Panc1 (cell line): ENCODE results near the gene HTR3C. TPM values are rescaled to one million over a fixed set of nuclear protein-coding genes. Genes with fewer than 3 reads are reported as not detected.

Experiments
- ATAC-seq: fragments of 200-7000 bp; cut with Tn5 transposase; 2 replicates; pipeline ENCODE4 v1.9.1; 2020; ENCODE audit warnings: mild to moderate bottlenecking, moderate library complexity
- Bru-seq: library from RNA; stranded (reverse); fragments of 400-500 nt; gene quantifications from one replicate; lab custom pipeline; 2021; lab: Mats Ljungman, UMichigan
- BruChase-seq, 2 experiments: library from RNA; stranded (reverse); fragments of 400-500 nt; gene quantifications; one replicate each; lab custom pipeline; 2021; lab: Mats Ljungman, UMichigan
- BruUV-seq: library from RNA; stranded (reverse); fragments of 400-500 nt; replicated peaks from 2 replicates; lab custom pipeline; 2021; lab: Mats Ljungman, UMichigan
- CTCF ChIA-PET: fragments of 300-600 bp; sonication (Branson Sonifier 250); formaldehyde crosslinking; loops from one replicate; lab custom pipeline; 2022; ENCODE audit warnings: antibody characterized with exemption; lab: Charles Lee
- POLR2A ChIA-PET: fragments of 300-600 bp; sonication (Branson Sonifier 250); formaldehyde crosslinking; loops from one replicate; lab custom pipeline; 2022; ENCODE audit warnings: antibody characterized with exemption; lab: Charles Lee
- DNase-seq: peaks from one replicate; pipeline ENCODE4 v3.0.0-alpha.2; 2010; ENCODE audit warnings: low read depth, low spot score
- H3K27ac ChIP-seq: 2 replicates; pipeline ENCODE4 v1.5.1; 2011; ENCODE audit warnings: mild to moderate bottlenecking, low read length, inconsistent platforms
- H3K27me3 ChIP-seq: fragments of 200-500 bp; sonication (Bioruptor generic); 2 replicates; pipeline ENCODE4 v1.6.0; 2014; ENCODE audit warnings: low read length, inconsistent platforms; ENCODE audit not compliant: control insufficient read depth, insufficient read depth
- H3K36me3 ChIP-seq: fragments of 200-500 bp; sonication (Bioruptor generic); 2 replicates; pipeline ENCODE4 v1.5.1; 2014; ENCODE audit warnings: inconsistent platforms, mild to moderate bottlenecking, low read length, moderate library complexity; ENCODE audit not compliant: control insufficient read depth, insufficient read depth
- H3K4me1 ChIP-seq: 2 replicates; pipeline ENCODE4 v1.5.1; 2011; ENCODE audit warnings: inconsistent platforms, mild to moderate bottlenecking, low read length, moderate library complexity; ENCODE audit not compliant: control insufficient read depth, insufficient read depth
- H3K4me3 ChIP-seq, 2 experiments: 2 replicates each; pipeline ENCODE4 v1.5.1; 2011 to 2012; ENCODE audit warnings: low read depth in 2 of 2, low read length in 2 of 2, mild to moderate bottlenecking in 2 of 2, inconsistent platforms in 1 of 2, moderate library complexity in 1 of 2
- H3K9me3 ChIP-seq: fragments of 200-500 bp; sonication (Bioruptor generic); 2 replicates; pipeline ENCODE4 v1.5.1; 2014; ENCODE audit warnings: low read depth, mild to moderate bottlenecking, inconsistent platforms, low read length, moderate library complexity; ENCODE audit not compliant: control insufficient read depth, insufficient read depth
- CTCF ChIP-seq: fragments of 450-650 bp; IDR thresholded peaks from 2 replicates; pipeline ENCODE4 v1.5.1; 2017; ENCODE audit warnings: mild to moderate bottlenecking
- POLR2AphosphoS5 ChIP-seq: IDR thresholded peaks from 2 replicates; pipeline ENCODE4 v1.6.1; 2012; ENCODE audit warnings: mild to moderate bottlenecking, low read depth, low read length, moderate library complexity
- REST ChIP-seq, 2 experiments: IDR thresholded peaks; 2 replicates each; pipeline ENCODE4 v1.6.1; 2011 to 2012; ENCODE audit warnings: low read depth in 2 of 2, control low read depth in 1 of 2, low read length in 1 of 2, mild to moderate bottlenecking in 1 of 2, moderate library complexity in 1 of 2; ENCODE audit not compliant: insufficient read depth in 1 of 2
- SIN3A ChIP-seq: IDR thresholded peaks from 2 replicates; pipeline ENCODE4 v1.6.1; 2012; ENCODE audit warnings: low read depth, mild to moderate bottlenecking, low read length, moderate library complexity, borderline replicate concordance; ENCODE audit not compliant: insufficient read depth
- TCF7L2 ChIP-seq: IDR thresholded peaks from 2 replicates; pipeline ENCODE4 v1.6.1; 2011; ENCODE audit warnings: mild to moderate bottlenecking, low read depth, low read length, inconsistent platforms
- in situ Hi-C: cut with HindIII; loops from 2 replicates; pipeline ENCODE4 v1.10.0; 2016; ENCODE audit warnings: low sequenced_read_pairs, low pct_unique_long_range_greater_than_20kb
- intact Hi-C: fragments of 100-400 bp; cut with micrococcal nuclease; formaldehyde crosslinking; loops from one replicate; pipeline ENCODE4 v1.10.0; 2022; ENCODE audit not compliant: unreplicated experiment
- long read RNA-seq: library from polyadenylated mRNA; unstranded; transcript quantifications from one replicate; pipeline ENCODE4 v2.0.0, GENCODE V29; 2021; ENCODE audit not compliant: unreplicated experiment
- polyA plus RNA-seq: library from polyadenylated mRNA; unstranded; fragments of >200 nt; gene quantifications from one replicate; pipeline ENCODE4 v1.2.1, GENCODE V29; 2012; ENCODE audit warnings: missing spikeins; ENCODE audit not compliant: insufficient read length
- total RNA-seq: library from RNA; stranded (reverse); gene quantifications from one replicate; pipeline ENCODE4 v1.2.1, GENCODE V29; 2021; ENCODE audit not compliant: unreplicated experiment

Gene HTR3C, protein sequence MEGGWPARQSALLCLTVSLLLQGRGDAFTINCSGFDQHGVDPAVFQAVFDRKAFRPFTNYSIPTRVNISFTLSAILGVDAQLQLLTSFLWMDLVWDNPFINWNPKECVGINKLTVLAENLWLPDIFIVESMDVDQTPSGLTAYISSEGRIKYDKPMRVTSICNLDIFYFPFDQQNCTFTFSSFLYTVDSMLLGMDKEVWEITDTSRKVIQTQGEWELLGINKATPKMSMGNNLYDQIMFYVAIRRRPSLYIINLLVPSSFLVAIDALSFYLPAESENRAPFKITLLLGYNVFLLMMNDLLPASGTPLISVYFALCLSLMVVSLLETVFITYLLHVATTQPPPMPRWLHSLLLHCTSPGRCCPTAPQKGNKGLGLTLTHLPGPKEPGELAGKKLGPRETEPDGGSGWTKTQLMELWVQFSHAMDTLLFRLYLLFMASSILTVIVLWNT
- not detected for total RNA-seq
- polyA plus RNA-seq, result not detected
- percentile 13 among the genes with signal in this experiment for Bru-seq, nascent RNA
- BruChase-seq, experiment 1, labeled RNA remaining after a 2-hour chase, result not detected
- BruChase-seq, experiment 2, labeled RNA remaining after a 6-hour chase, result not detected
- long read RNA-seq, result 0 reads

DNA sequence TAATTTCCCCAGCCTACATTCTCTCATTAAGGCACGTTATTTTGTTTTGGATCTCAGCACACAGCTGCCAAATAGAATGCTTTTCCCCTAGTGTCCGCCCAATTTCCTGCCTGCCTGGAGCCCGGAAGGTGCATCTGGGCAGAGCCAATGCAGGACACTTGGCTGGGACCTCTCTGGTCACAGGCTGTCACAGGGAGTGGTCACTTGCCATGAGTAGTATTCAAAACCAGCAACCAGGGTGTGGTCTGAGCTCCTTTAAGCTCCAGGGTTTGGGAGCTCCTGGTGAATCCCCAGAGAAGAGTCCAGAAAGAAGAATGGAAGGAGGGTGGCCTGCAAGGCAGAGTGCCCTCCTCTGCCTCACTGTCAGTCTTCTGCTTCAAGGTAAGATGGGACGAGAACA, at the start of gene HTR3C:
Gene HTR3C (plus strand): TSS at position 281 of the 400 bp plus-strand sequence. CDS start 34 bp downstream, at position 315.
- 0 out of 2 replicates have a peak, but pooled peaks have one; percentile 13 for ATAC-seq
- intact Hi-C loops (no loop called here), in situ Hi-C loops (no loop called here)
- ChIA-PET POLR2A (no interaction called here), CTCF (no interaction called here)
- Histone ChIP-seq H3K4me3 (0 out of 4 replicates have a peak within 1 kb of the TSS, but pooled peaks of 1 of the 2 experiments have one; percentile 6), H3K9me3 (no peaks in the 10 kb centered on the region), H3K36me3 (no peaks in the 10 kb centered on the region), H3K4me1 (no peaks in the 10 kb centered on the region), H3K27ac (no peak within 1 kb of the TSS), H3K27me3 (0 out of 2 replicates have a peak, but pooled peaks cover 3% of the 10 kb centered on the region)
- no peak for DNase-seq
- TF ChIP-seq POLR2AphosphoS5 (no peak), REST (IDR thresholded peaks at IDR 0.05; ENCODE audit: insufficient read depth in 1 of 2, low read depth in 2 of 2, low read length in 1 of 2) (no peak), TCF7L2 (no peak), SIN3A (no peak), CTCF (no peak)
- BruUV-seq, result no TSS peak

DNA sequence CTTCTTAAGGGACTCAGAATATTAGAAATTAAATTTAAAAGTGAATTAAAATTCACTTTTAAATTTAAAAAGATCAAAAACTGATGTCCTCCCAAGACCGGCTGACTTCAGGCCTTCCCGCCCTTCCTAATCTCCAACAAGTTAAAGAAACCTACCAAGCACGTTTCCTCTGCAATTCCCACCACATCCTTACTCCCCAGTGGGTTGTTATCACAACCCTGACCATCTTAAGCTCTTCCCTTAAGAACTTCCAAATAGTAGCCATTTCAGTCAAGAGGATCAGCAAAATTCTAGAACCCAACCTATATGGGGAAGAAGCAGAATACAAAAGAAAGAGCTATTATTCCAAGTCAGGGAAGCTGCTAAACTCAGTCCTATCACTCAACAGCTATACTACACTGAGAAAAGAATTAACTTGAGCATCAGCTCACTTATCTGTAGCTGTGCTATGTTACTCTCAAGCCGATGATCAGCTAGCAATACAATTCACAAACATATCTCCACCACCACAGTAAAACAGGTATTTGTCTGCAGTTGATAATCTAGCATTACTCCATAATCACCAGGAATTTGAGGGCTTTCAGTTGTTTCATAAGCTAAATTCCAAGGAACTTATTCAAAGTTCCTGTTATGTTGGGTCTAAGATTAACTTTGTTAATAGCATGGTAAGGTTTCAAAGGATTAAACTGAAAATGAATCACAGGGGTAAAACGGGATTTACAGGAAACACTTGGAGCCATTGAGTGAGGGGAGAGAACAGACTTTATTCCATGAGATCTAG, 49.5 kb upstream of the HTR3C start:
- TF ChIP-seq CTCF, result no peak
- no peak for TF ChIP-seq TCF7L2
- no peak for TF ChIP-seq SIN3A
- TF ChIP-seq POLR2AphosphoS5, result no peak
- no peak for TF ChIP-seq REST (IDR thresholded peaks at IDR 0.05; ENCODE audit: insufficient read depth in 1 of 2, low read depth in 2 of 2, low read length in 1 of 2)
- BruUV-seq, result no TSS peak
- Histone ChIP-seq H3K27me3 (no peaks in the 10 kb centered on the region), H3K4me3 (no peak overlapping the region), H3K4me1 (peaks cover 11% of the 10 kb centered on the region), H3K9me3 (no peaks in the 10 kb centered on the region), H3K27ac (no peak overlapping the region), H3K36me3 (no peaks in the 10 kb centered on the region)
- intact Hi-C loops, result no loop called here
- ChIA-PET POLR2A (no interaction called here), CTCF (interaction anchor here (0.5 to 0.6 kb wide), 2 partner anchors 12 to 95 kb away, joined by 4 to 6 read pairs; no protein-coding TSS in a partner anchor)
- ATAC-seq (no peak), DNase-seq (no peak)
- in situ Hi-C loops, result no loop called here
